Heart left ventricle (tissue), 16 donors: ENCODE data around the gene DYNC1H1. TPM values are rescaled to one million over a fixed set of nuclear protein-coding genes. Genes with fewer than 3 reads are reported as not detected.

Source experiments
- ATAC-seq, 4 donors: fragments of 200-7000 bp; cut with Tn5 transposase; one replicate each; pipeline ENCODE4 v1.9.1; 2020 to 2022; ENCODE audit warnings: moderate library complexity in 4 of 4, mild to moderate bottlenecking in 3 of 4, moderate number of reproducible peaks in 1 of 4
- DNase-seq, 5 donors: peaks; one replicate each; pipeline ENCODE4 v3.0.0-alpha.2; 2020
- H3K27ac ChIP-seq, 12 donors: fragments of 200-600 bp; sonication (generic) in 4 of 12; one replicate each; pipeline versions ENCODE4 v1.5.0 to v1.8.0; 2016 to 2022; ENCODE audit warnings: mild to moderate bottlenecking in 2 of 12
- H3K27me3 ChIP-seq, 9 donors: fragments of 200-600 bp; sonication (generic) in 2 of 9; one replicate each; pipeline versions ENCODE4 v1.5.1 to v1.8.0; 2016 to 2022; ENCODE audit warnings: mild to moderate bottlenecking in 3 of 9
- H3K36me3 ChIP-seq, 9 donors: fragments of 200-600 bp; sonication (generic) in 2 of 9; one replicate each; pipeline versions ENCODE4 v1.5.0 to v1.8.0; 2018 to 2022; ENCODE audit warnings: mild to moderate bottlenecking in 2 of 9
- H3K4me1 ChIP-seq, 12 donors: fragments of 200-600 bp; sonication (generic) in 4 of 12; one replicate each; pipeline versions ENCODE4 v1.5.0 to v1.8.0; 2016 to 2022; ENCODE audit warnings: mild to moderate bottlenecking in 3 of 12
- H3K4me3 ChIP-seq, 12 donors: fragments of 200-600 bp; sonication (generic) in 4 of 12; one replicate each; pipeline versions ENCODE4 v1.5.0 to v1.8.0; 2017 to 2022; ENCODE audit warnings: mild to moderate bottlenecking in 9 of 12, moderate library complexity in 4 of 12
- H3K9me3 ChIP-seq, 12 donors: fragments of 200-600 bp; sonication (generic) in 4 of 12; one replicate each; pipeline versions ENCODE4 v1.5.0 to v1.8.0; 2016 to 2022; ENCODE audit warnings: mild to moderate bottlenecking in 1 of 12
- CTCF ChIP-seq, 12 donors: fragments of 200-600 bp; sonication (generic) in 4 of 12; IDR thresholded peaks; one replicate each; pipeline versions ENCODE4 v1.5.0 to v1.8.0; 2018 to 2022; ENCODE audit warnings: antibody characterized with exemption in 12 of 12, mild to moderate bottlenecking in 5 of 12
- POLR2A ChIP-seq, 2 donors: fragments of 450-650 bp; IDR thresholded peaks; one replicate each; pipeline ENCODE4 v1.6.1; 2017; ENCODE audit warnings: antibody characterized with exemption in 2 of 2, mild to moderate bottlenecking in 2 of 2, moderate library complexity in 2 of 2
- WGBS, 4 donors: extraction: QIAGEN DNeasy Blood & Tissue Kit in 2 of 4; methylation state at CpG; one replicate each; pipeline versions ENCODE4 v1.1.5 to v1.1.7; 2013 to 2018; 5-methylcytosine and 5-hydroxymethylcytosine counted together
- intact Hi-C, 10 donors: fragments of 100-400 bp; cut with DNase I; formaldehyde crosslinking; loops; one replicate each; pipeline versions ENCODE4 v1.11.1 to v1.14.2; 2022
- polyA plus RNA-seq, 2 donors: library from polyadenylated mRNA; stranded (reverse); fragments of 200-250 nt; gene quantifications; one replicate each; pipeline ENCODE4 v1.2.3, GENCODE V29; 2013
- total RNA-seq, 9 donors: library from RNA; depleted of rRNA in 2 of 9; stranded (reverse); fragments of >200 nt in 2 of 9; fragmentation: NEBNext Ultra II Directional in 3 of 9; extraction: Animal tissue kit (Norgen Biotek cat#: 25700) in 3 of 9; gene quantifications; one replicate each; pipeline versions ENCODE4 v1.1.0 to v1.2.4, GENCODE V29; 2016 to 2023
- donor health status: ischemic (EF 13 %, LVEDD 7.1; RV severe dilation, severe dysfunction).
- donor health status: healthy with polysubstance abuse.
- donor health status: DM: no; HTN: yes; CAD: no.
- donor health status: DM: no; HTN: no; CAD: no.
- donor health status: ischemic (EF 25% LVEDD 6.9; RV normal size, moderate dysfunction).
- donor health status: ischemic (EF 25% LVEDD 5.7; RV mildly dilated, moderate dysfunction).
- donor health status: healthy.
- donor health status: DM: yes; HTN: yes; CAD: no.
- donor health status: ischemic (EF 35%, LVEDD 5.7; RV mildly dilated, moderate dysfunction).
- donor health status: nonischemic (EF 11% LVEDD 7.7; RV severe dilation, severe dysfunction).
- donor health status: DM: yes; HTN: yes; CAD: no.
- donor health status: PGD.
- donor health status: ischemic (EF 29% LVEDD 5.4; RV normal size, mild dysfunction).
- donor health status: nonischemic (EF 23%, LVEDD 6.1; RV moderate dilation, normal function).

DYNC1H1 gene
- total and polyA plus RNA-seq, 11 donors, result 164 to 942 (median 553) TPM

DNA sequence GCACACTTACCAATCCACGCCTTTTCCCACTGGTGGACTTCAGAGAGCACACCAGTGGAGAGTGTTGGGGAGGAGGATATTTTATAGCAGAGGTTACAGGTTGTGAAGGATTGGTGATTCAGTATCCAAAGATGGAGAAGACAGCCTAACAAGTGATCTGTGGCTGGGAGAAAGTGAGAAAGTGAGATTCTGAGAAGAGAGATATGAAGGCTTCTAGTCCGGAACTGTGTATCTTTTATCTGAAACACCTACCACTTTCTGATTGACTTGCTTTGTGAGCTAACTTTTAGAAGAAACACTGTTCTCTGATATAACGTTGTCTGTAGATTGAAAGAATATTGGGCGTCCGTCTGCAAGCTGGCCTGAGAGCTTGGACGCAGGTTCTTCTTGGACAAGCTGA is 24.0 kb downstream of the DYNC1H1 start:
- no peaks in the 10 kb centered on the region for H3K9me3 ChIP-seq
- ATAC-seq, result no peak

DNA sequence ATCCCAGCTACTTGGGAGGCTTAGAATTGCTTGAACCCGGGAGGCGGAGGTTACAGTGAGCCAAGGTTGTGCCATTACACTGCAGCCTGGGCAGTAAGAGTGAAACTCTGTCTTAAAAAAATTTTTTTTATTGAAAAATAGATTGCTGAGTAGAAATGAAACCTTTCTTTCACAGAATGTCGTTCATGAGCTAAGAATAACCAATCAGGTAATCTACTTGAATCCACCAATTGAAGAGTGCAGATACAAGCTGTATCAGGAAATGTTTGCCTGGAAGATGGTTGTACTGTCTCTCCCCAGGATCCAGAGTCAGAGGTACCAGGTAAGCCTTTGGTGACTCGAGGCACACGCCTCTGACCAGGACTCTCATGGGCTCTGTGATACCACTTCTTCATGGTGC is 27.0 kb downstream of the DYNC1H1 start:
- 77 to 89% (median 81%) methylated on average over 5 of the region's 5 CpGs for WGBS, 4 donors
- no peaks in the 10 kb centered on the region for H3K27me3 ChIP-seq
- peaks cover 4 to 100% (median 100%) of the 10 kb centered on the region in 9 donors for H3K36me3 ChIP-seq
- intact Hi-C loops, result loop anchor here in 2 of 10 donors (5.0 to 10.0 kb wide), 2 partner anchors 53 to 284 kb away; no protein-coding TSS in a partner anchor
- no peak overlapping the region for H3K4me3 ChIP-seq
- H3K27ac ChIP-seq, result no peak overlapping the region
- peaks cover 0 to 5% (median 0%) of the 10 kb centered on the region in 12 donors for H3K4me1 ChIP-seq
- ATAC-seq (no peak), DNase-seq (no peak)
- TF ChIP-seq CTCF (IDR thresholded peaks at IDR 0.05) (no peak), POLR2A (IDR thresholded peaks at IDR 0.05) (no peak)
- H3K9me3 ChIP-seq, result no peaks in the 10 kb centered on the region

More for the DNA sequence above, 24.0 kb downstream of the DYNC1H1 start:
- H3K4me3 ChIP-seq, result no peak overlapping the region
- H3K27ac ChIP-seq, result no peak overlapping the region
- intact Hi-C loops, result loop anchor here in 3 of 10 donors (5.0 to 10.0 kb wide), 3 partner anchors 34 to 46 kb away; no protein-coding TSS in a partner anchor
- TF ChIP-seq POLR2A (IDR thresholded peaks at IDR 0.05) (no peak), CTCF (IDR thresholded peaks at IDR 0.05) (no peak)
- DNase-seq, result no peak
- no peaks in the 10 kb centered on the region for H3K27me3 ChIP-seq
- H3K4me1 ChIP-seq, result peaks cover 0 to 5% (median 0%) of the 10 kb centered on the region in 12 donors
- 70 to 83% (median 75%) methylated on average over 6 of the region's 6 CpGs for WGBS, 4 donors
- H3K36me3 ChIP-seq, result peaks cover 0 to 100% (median 98%) of the 10 kb centered on the region in 9 donors

- H3K27ac ChIP-seq, result no peak overlapping the region
- H3K4me3 ChIP-seq, result no peak overlapping the region
- 71 to 88% (median 78%) methylated on average over 7 of the region's 7 CpGs for WGBS, 4 donors
- TF ChIP-seq POLR2A (IDR thresholded peaks at IDR 0.05), result no peak
- no peak for TF ChIP-seq CTCF (IDR thresholded peaks at IDR 0.05)
- H3K4me1 ChIP-seq, result peaks cover 0 to 5% (median 0%) of the 10 kb centered on the region in 12 donors
- DNase-seq (no peak), ATAC-seq (peak; percentile 45 to 83 (median 76))
- H3K9me3 ChIP-seq, result no peaks in the 10 kb centered on the region
- H3K36me3 ChIP-seq, result peaks cover 4 to 100% (median 100%) of the 10 kb centered on the region in 9 donors
- intact Hi-C loops, result loop anchor here in 2 of 10 donors (5.0 to 10.0 kb wide), 2 partner anchors 52 to 285 kb away; no protein-coding TSS in a partner anchor
- H3K27me3 ChIP-seq, result no peaks in the 10 kb centered on the region
These were observed 28.3 kb downstream of the DYNC1H1 start for GRCh38 chr14:101992708-101993107.

DNA sequence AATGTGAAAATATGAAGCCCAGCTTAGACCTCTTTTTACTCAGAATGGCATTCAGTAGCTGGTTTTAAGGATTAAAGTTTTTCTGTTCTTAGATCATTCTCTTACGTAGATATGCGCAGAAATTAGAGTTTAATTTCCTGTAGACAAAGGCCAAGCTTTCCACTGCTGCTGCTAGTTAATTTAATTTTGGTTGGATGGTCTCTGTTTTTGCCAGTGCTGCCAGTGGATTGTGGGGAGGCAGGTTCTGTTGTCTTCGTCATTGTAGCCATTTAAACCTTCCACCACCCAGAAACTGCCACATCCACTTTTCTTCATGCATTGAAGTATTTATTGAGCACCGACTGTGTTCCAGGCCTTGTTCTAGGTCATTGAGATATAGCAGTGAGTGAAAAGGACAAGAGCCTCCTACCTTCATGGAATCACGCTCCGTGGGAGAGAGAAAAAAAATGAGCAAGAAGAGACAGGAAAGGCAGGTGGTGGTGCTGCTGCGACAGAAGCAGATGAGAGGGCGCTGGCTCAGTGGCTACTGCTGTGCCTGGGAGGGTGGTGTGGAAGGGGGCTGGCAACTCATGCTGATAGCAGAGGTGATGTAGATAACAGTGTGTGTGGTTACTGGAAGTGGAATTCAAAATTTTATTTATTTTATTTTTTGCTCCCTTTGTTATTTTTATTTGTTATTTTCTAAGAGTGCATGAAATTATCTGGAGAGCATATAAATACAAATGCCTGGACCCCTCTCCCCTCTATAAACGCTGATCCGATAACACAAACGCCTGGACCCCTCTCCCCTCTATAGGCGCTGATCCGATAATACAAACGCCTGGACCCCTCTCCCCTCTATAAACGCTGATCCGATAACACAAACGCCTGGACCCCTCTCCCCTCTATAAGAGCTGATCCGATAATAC is 33.3 kb downstream of the DYNC1H1 start:
- no peak for ATAC-seq
- Histone ChIP-seq H3K27ac (no peak overlapping the region), H3K27me3 (no peaks in the 10 kb centered on the region), H3K4me3 (no peak overlapping the region), H3K36me3 (peaks cover 8 to 100% (median 100%) of the 10 kb centered on the region in 9 donors), H3K4me1 (peaks cover 0 to 3% (median 0%) of the 10 kb centered on the region in 12 donors), H3K9me3 (no peaks in the 10 kb centered on the region)
- no peak for DNase-seq
- WGBS, 4 donors, result 84 to 89% (median 86%) methylated on average over 18 of the region's 18 CpGs
- intact Hi-C loops, result loop anchor here in 1 of 10 donors (10.0 kb wide), 1 partner anchor 47 kb away; no protein-coding TSS in a partner anchor
- TF ChIP-seq CTCF (IDR thresholded peaks at IDR 0.05), result no peak
- TF ChIP-seq POLR2A (IDR thresholded peaks at IDR 0.05), result no peak
